ENCODE measurements around the gene BBS9.
"Not testable (repeated sequence)": the region's sequence is repeated elsewhere in the genome, so short reads cannot be mapped to it uniquely, and the experiment has no call there.

The BBS9 gene

GRCh38 chr7:33452805-33453502 is 323.6 kb downstream of the BBS9 start:
- TF ChIP-seq POLR2AphosphoS5 (IDR thresholded peaks at IDR 0.05; ENCODE audit: low read depth, low read length) (no peak), TAF1 (IDR thresholded peaks at IDR 0.05; ENCODE audit: borderline replicate concordance, low read depth, low read length) (no peak), POLR2A (IDR thresholded peaks at IDR 0.05; ENCODE audit: low read depth, low read length) (no peak)
- FAIRE-seq, result no peak
- DNase-seq (ENCODE audit: insufficient read length), result no peak

- no peak for TF ChIP-seq POLR2A (IDR thresholded peaks at IDR 0.05; ENCODE audit: low read depth, low read length)
- TF ChIP-seq TAF1 (IDR thresholded peaks at IDR 0.05; ENCODE audit: borderline replicate concordance, low read depth, low read length), result no peak
- no peak for TF ChIP-seq POLR2AphosphoS5 (IDR thresholded peaks at IDR 0.05; ENCODE audit: low read depth, low read length)
- DNase-seq (ENCODE audit: insufficient read length) (no peak), FAIRE-seq (no peak)
Observed at GRCh38 chr7:33457039-33457438, 327.7 kb downstream of the BBS9 start.

GRCh38 chr7:33458581-33458980 is 329.2 kb downstream of the BBS9 start:
- FAIRE-seq, result no peak
- DNase-seq (ENCODE audit: insufficient read length), result no peak
- TF ChIP-seq TAF1 (IDR thresholded peaks at IDR 0.05; ENCODE audit: borderline replicate concordance, low read depth, low read length) (no peak), POLR2A (IDR thresholded peaks at IDR 0.05; ENCODE audit: low read depth, low read length) (no peak), POLR2AphosphoS5 (IDR thresholded peaks at IDR 0.05; ENCODE audit: low read depth, low read length) (no peak)

- FAIRE-seq, result no peak
- no peak for TF ChIP-seq POLR2AphosphoS5 (IDR thresholded peaks at IDR 0.05; ENCODE audit: low read depth, low read length)
- TF ChIP-seq POLR2A (IDR thresholded peaks at IDR 0.05; ENCODE audit: low read depth, low read length), result no peak
- TF ChIP-seq TAF1 (IDR thresholded peaks at IDR 0.05; ENCODE audit: borderline replicate concordance, low read depth, low read length), result no peak
- DNase-seq (ENCODE audit: insufficient read length), result no peak
Observed at GRCh38 chr7:33459340-33459751, 330.0 kb downstream of the BBS9 start.

GRCh38 chr7:33463131-33463530 is 333.8 kb downstream of the BBS9 start:
- no peak for TF ChIP-seq TAF1 (IDR thresholded peaks at IDR 0.05; ENCODE audit: borderline replicate concordance, low read depth, low read length)
- TF ChIP-seq POLR2A (IDR thresholded peaks at IDR 0.05; ENCODE audit: low read depth, low read length), result no peak
- TF ChIP-seq POLR2AphosphoS5 (IDR thresholded peaks at IDR 0.05; ENCODE audit: low read depth, low read length), result no peak
- FAIRE-seq, result no peak
- no peak for DNase-seq (ENCODE audit: insufficient read length)

- TF ChIP-seq POLR2AphosphoS5 (IDR thresholded peaks at IDR 0.05; ENCODE audit: low read depth, low read length) (no peak), TAF1 (IDR thresholded peaks at IDR 0.05; ENCODE audit: borderline replicate concordance, low read depth, low read length) (no peak), POLR2A (IDR thresholded peaks at IDR 0.05; ENCODE audit: low read depth, low read length) (no peak)
- FAIRE-seq, result no peak
- no peak for DNase-seq (ENCODE audit: insufficient read length)
Observed at GRCh38 chr7:33466203-33466602, 336.8 kb downstream of the BBS9 start.

- TF ChIP-seq TAF1 (IDR thresholded peaks at IDR 0.05; ENCODE audit: borderline replicate concordance, low read depth, low read length) (no peak), POLR2AphosphoS5 (IDR thresholded peaks at IDR 0.05; ENCODE audit: low read depth, low read length) (no peak), POLR2A (IDR thresholded peaks at IDR 0.05; ENCODE audit: low read depth, low read length) (no peak)
- FAIRE-seq (no peak), DNase-seq (ENCODE audit: insufficient read length) (no peak)
Observed at GRCh38 chr7:33471636-33472242, 342.4 kb downstream of the BBS9 start.

- FAIRE-seq (no peak), DNase-seq (ENCODE audit: insufficient read length) (no peak)
- no peak for TF ChIP-seq POLR2A (IDR thresholded peaks at IDR 0.05; ENCODE audit: low read depth, low read length)
- TF ChIP-seq TAF1 (IDR thresholded peaks at IDR 0.05; ENCODE audit: borderline replicate concordance, low read depth, low read length), result no peak
- TF ChIP-seq POLR2AphosphoS5 (IDR thresholded peaks at IDR 0.05; ENCODE audit: low read depth, low read length), result no peak
Observed at GRCh38 chr7:33472348-33473025, 343.1 kb downstream of the BBS9 start.

- FAIRE-seq, result no peak
- no peak for TF ChIP-seq POLR2AphosphoS5 (IDR thresholded peaks at IDR 0.05; ENCODE audit: low read depth, low read length)
- no peak for TF ChIP-seq TAF1 (IDR thresholded peaks at IDR 0.05; ENCODE audit: borderline replicate concordance, low read depth, low read length)
- no peak for TF ChIP-seq POLR2A (IDR thresholded peaks at IDR 0.05; ENCODE audit: low read depth, low read length)
- DNase-seq (ENCODE audit: insufficient read length), result no peak
Observed at GRCh38 chr7:33477719-33478480, 348.5 kb downstream of the BBS9 start.

- FAIRE-seq, result not testable (repeated sequence)
Observed at GRCh38 chr7:33484476-33484875, 355.1 kb downstream of the BBS9 start.

GRCh38 chr7:33485747-33486493 is 356.6 kb downstream of the BBS9 start:
- TF ChIP-seq POLR2A (IDR thresholded peaks at IDR 0.05; ENCODE audit: low read depth, low read length) (no peak), TAF1 (IDR thresholded peaks at IDR 0.05; ENCODE audit: borderline replicate concordance, low read depth, low read length) (no peak), POLR2AphosphoS5 (IDR thresholded peaks at IDR 0.05; ENCODE audit: low read depth, low read length) (no peak)
- FAIRE-seq, result no peak
- no peak for DNase-seq (ENCODE audit: insufficient read length)

More at GRCh38 chr7:33484476-33484875, 355.1 kb downstream of the BBS9 start:
- DNase-seq (ENCODE audit: insufficient read length), result not testable (repeated sequence)

Data from GM12892 (cell line).